Colonic mucosa (tissue), 4 donors: ENCODE data around the gene NLGN4X. TPM values are rescaled to one million over a fixed set of nuclear protein-coding genes. Genes with fewer than 3 reads are reported as not detected.

ENCODE experiments used
- DNase-seq: peaks from one replicate; pipeline ENCODE4 v3.0.0-alpha.2; 2020
- H3K27ac ChIP-seq: fragments of 200-600 bp; one replicate; pipeline ENCODE4 v1.8.0; 2021
- H3K27me3 ChIP-seq: fragments of 200-600 bp; one replicate; pipeline ENCODE4 v1.8.0; 2021
- H3K36me3 ChIP-seq: fragments of 200-600 bp; one replicate; pipeline ENCODE4 v1.8.0; 2021
- H3K4me1 ChIP-seq: fragments of 200-600 bp; one replicate; pipeline ENCODE4 v1.8.0; 2021; ENCODE audit warnings: mild to moderate bottlenecking
- H3K4me3 ChIP-seq: fragments of 200-600 bp; one replicate; pipeline ENCODE4 v1.8.0; 2021
- H3K9ac ChIP-seq, 2 donors: one replicate each; pipeline ENCODE4 v1.7.0; 2013; ENCODE audit warnings: control low read depth in 2 of 2, low read depth in 2 of 2, low read length in 2 of 2
- H3K9me3 ChIP-seq: fragments of 200-600 bp; one replicate; pipeline ENCODE4 v1.8.0; 2021
- intact Hi-C: fragments of 100-400 bp; cut with DNase I; formaldehyde crosslinking; loops from one replicate; pipeline ENCODE4 v1.14.1; 2022
- total RNA-seq, 2 donors: library from RNA; stranded (reverse); fragmentation: NEBNext Ultra II Directional in 1 of 2; extraction: Animal tissue kit (Norgen Biotek cat#: 25700) in 1 of 2; gene quantifications; one replicate each; pipeline ENCODE4 v1.2.1, GENCODE V29; 2021
- TF ChIP-seq, protein P1 (sequence below): fragments of 200-600 bp; IDR thresholded peaks from one replicate; pipeline ENCODE4 v1.8.0; 2022; ENCODE audit warnings: antibody characterized with exemption, mild to moderate bottlenecking
- donor health status: healthy.
- donor health status: DM: no; HTN: no; CAD: no.
- donor health status: DM: no; HTN: no; CAD: no.

NLGN4X gene
- total RNA-seq, 2 donors from 2014 or later: 0.89 to 2.2 TPM

DNA sequence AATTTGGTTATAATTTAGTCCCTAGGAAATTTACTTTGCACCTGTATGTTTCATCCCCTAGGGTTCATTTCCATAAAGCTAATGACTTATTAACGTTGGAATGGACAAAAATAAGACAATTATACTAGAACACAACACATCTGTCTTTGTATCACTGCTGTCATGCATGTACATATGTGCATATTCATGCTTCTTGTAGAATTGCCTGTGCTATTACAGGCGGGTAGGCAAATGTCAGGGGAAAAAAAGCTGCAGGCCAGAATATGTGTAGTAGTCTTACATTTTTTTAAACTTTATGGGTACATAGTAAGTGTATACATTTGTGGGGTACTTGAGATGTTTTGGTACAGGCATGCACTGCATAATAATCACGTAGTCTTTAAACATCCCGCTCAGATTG lies 209.6 kb downstream of the NLGN4X start:
- Histone ChIP-seq H3K27ac (no peak overlapping the region), H3K9me3 (no peaks in the 10 kb centered on the region), H3K27me3 (no peaks in the 10 kb centered on the region), H3K4me3 (no peak overlapping the region), H3K9ac (no peak overlapping the region), H3K36me3 (no peaks in the 10 kb centered on the region), H3K4me1 (no peaks in the 10 kb centered on the region)
- intact Hi-C loops: no loop called here
- no peak for DNase-seq
- TF ChIP-seq, protein P1, sequence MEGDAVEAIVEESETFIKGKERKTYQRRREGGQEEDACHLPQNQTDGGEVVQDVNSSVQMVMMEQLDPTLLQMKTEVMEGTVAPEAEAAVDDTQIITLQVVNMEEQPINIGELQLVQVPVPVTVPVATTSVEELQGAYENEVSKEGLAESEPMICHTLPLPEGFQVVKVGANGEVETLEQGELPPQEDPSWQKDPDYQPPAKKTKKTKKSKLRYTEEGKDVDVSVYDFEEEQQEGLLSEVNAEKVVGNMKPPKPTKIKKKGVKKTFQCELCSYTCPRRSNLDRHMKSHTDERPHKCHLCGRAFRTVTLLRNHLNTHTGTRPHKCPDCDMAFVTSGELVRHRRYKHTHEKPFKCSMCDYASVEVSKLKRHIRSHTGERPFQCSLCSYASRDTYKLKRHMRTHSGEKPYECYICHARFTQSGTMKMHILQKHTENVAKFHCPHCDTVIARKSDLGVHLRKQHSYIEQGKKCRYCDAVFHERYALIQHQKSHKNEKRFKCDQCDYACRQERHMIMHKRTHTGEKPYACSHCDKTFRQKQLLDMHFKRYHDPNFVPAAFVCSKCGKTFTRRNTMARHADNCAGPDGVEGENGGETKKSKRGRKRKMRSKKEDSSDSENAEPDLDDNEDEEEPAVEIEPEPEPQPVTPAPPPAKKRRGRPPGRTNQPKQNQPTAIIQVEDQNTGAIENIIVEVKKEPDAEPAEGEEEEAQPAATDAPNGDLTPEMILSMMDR: no peak

DNA sequence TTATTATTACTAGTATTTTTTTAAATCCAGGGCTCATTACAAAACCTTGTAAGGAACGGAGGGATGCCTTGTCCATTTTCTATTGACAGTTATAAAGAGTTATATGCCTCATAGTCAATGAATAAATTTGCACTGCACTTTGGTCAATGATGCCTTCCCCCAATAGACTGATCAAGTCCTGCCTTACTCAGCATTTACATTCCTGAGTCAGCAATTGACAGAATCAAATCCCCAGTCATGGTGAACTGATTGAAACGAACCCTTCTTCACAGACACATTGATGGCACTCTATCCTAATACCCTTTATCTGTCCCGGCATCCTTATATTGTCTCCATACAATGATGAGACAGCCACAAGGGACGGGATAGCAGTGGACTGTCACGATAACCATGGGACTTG lies 213.2 kb downstream of the NLGN4X start:
- no peak overlapping the region for H3K4me3 ChIP-seq
- TF ChIP-seq, protein P1: no peak
- H3K9ac ChIP-seq: no peak overlapping the region

DNA sequence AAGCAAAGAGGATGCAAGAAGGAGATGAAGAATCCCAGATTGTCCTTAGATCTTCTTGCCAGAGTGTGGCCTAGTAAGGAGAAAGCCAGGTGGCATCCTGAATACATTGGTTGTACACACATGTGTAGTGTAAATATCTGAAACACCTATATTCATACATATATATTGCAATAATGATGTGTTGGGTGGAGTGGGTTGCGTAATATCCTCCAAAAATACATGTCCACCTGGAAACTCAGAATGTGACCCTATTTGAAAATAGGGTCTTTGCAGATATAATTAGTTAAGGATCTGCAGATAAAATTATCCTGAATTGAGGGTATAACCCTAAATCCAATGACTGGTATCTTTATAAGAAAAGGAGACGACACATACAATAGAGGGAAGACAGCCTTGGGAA lies 216.3 kb downstream of the NLGN4X start:
- TF ChIP-seq, protein P1: no peak
- no peaks in the 10 kb centered on the region for H3K9me3 ChIP-seq
- no peak for DNase-seq
- H3K4me1 ChIP-seq: no peaks in the 10 kb centered on the region
- no peak overlapping the region for H3K27ac ChIP-seq
- no peak overlapping the region for H3K9ac ChIP-seq
- H3K4me3 ChIP-seq: no peak overlapping the region
- H3K36me3 ChIP-seq: no peaks in the 10 kb centered on the region
- intact Hi-C loops: no loop called here
- H3K27me3 ChIP-seq: no peaks in the 10 kb centered on the region

More for the DNA sequence above, 213.2 kb downstream of the NLGN4X start:
- intact Hi-C loops: no loop called here
- Histone ChIP-seq H3K27me3 (no peaks in the 10 kb centered on the region), H3K36me3 (no peaks in the 10 kb centered on the region), H3K4me1 (no peaks in the 10 kb centered on the region), H3K9me3 (no peaks in the 10 kb centered on the region), H3K27ac (no peak overlapping the region)
- DNase-seq: no peak

DNA sequence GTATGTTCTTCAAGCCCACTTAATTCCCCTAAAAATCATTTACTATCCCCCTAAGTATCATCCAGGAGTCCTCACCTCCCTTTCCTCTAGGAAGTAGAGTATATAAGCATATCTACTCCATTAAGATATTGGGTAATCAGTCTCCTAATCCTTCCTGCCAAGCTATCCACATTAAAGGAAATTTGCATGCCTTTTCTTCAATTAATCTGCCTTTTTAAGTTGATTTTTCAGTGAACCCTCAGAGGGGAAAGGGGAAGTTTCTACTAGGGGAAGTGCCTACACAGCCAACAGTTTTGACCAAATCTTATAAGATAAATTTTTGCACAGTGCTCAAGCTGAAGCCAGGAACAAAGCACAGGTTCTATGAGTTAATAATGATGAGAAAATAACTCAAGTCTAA lies 222.8 kb downstream of the NLGN4X start:
- Histone ChIP-seq H3K36me3 (no peaks in the 10 kb centered on the region), H3K4me1 (no peaks in the 10 kb centered on the region), H3K9me3 (no peaks in the 10 kb centered on the region), H3K9ac (no peak overlapping the region), H3K4me3 (no peak overlapping the region), H3K27ac (no peak overlapping the region), H3K27me3 (no peaks in the 10 kb centered on the region)
- intact Hi-C loops: no loop called here
- DNase-seq: no peak
- TF ChIP-seq, protein P1: no peak

DNA sequence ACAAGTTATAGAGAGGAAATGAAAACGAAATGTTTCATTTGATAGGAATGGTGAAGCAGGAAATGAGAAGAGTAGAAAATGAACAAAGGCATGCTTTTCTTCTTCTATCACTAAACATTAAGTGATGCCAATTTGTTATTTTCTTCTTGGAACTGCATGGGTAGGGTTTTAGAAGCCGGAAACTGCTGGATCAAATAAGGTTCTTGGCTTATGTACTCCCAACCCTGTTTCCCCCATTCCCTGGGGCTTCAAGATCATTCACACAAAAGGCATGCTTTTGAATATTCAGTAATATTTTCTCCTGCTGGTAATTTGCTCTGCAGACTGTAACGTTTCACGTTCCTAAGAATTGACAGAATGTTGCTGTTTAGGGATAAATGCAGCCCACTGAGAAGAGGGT lies 224.1 kb downstream of the NLGN4X start:
- Histone ChIP-seq H3K9ac (no peak overlapping the region), H3K27me3 (no peaks in the 10 kb centered on the region), H3K4me3 (no peak overlapping the region), H3K4me1 (no peaks in the 10 kb centered on the region), H3K36me3 (no peaks in the 10 kb centered on the region), H3K9me3 (no peaks in the 10 kb centered on the region), H3K27ac (no peak overlapping the region)
- TF ChIP-seq, protein P1: no peak
- no peak for DNase-seq
- intact Hi-C loops: no loop called here

DNA sequence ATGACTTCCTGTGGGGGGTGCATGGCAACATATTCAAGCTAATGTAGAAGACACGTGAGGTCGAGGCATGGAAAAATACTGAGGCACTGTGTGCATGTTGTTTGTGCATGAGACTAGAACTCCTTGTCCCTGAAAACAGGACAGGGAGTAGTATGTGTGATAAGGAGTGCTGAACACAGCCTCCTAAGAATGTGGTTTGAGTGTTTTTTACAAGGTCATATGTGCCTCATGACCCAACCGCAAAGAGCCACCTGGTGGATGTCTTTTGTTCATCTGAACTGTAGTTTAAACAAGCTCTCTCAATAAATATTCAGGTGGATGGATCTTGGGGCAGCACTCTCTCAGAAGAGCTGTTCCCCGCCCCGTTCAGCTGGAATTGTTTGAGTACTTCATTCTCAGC lies 226.6 kb downstream of the NLGN4X start:
- no peak overlapping the region for H3K9ac ChIP-seq
- TF ChIP-seq, protein P1: no peak

More for the DNA sequence above, 226.6 kb downstream of the NLGN4X start:
- no peaks in the 10 kb centered on the region for H3K4me1 ChIP-seq
- H3K27me3 ChIP-seq: no peaks in the 10 kb centered on the region
- H3K36me3 ChIP-seq: no peaks in the 10 kb centered on the region
- intact Hi-C loops: no loop called here
- H3K27ac ChIP-seq: no peak overlapping the region
- no peak overlapping the region for H3K4me3 ChIP-seq
- DNase-seq: no peak
- H3K9me3 ChIP-seq: no peaks in the 10 kb centered on the region
